GM23338 (cell line): Measurements from ENCODE around the gene GTSF1L. TPM values are rescaled to one million over a fixed set of nuclear protein-coding genes. Genes with fewer than 3 reads are reported as not detected.

Experiments used
- CREB1 ChIP-seq: fragments of 250-450 bp; sonication (Bioruptor Pico); IDR thresholded peaks from 2 replicates; pipeline ENCODE4 v1.5.0; 2020; ENCODE audit warnings: low read depth, mild to moderate bottlenecking, moderate library complexity
- ETS1 ChIP-seq: IDR thresholded peaks from 2 replicates; pipeline ENCODE4 v1.6.1; 2016; ENCODE audit warnings: antibody characterized with exemption
- EZH2 ChIP-seq: fragments of 200-600 bp; sonication (generic); IDR thresholded peaks from one replicate; pipeline ENCODE4 v1.8.0; 2017; ENCODE audit warnings: antibody characterized with exemption, mild to moderate bottlenecking, low read depth; ENCODE audit not compliant: unreplicated experiment
- JUNB ChIP-seq: IDR thresholded peaks from one replicate; pipeline ENCODE4 v1.6.1; 2016; ENCODE audit warnings: antibody characterized with exemption; ENCODE audit not compliant: unreplicated experiment
- POLR2AphosphoS5 ChIP-seq: IDR thresholded peaks from 2 replicates; pipeline ENCODE4 v1.6.1; 2016; ENCODE audit warnings: antibody characterized with exemption, low read depth
- REST ChIP-seq: IDR thresholded peaks from one replicate; pipeline ENCODE4 v1.6.1; 2018; ENCODE audit warnings: antibody characterized with exemption; ENCODE audit not compliant: unreplicated experiment
- STAT1 ChIP-seq: IDR thresholded peaks from one replicate; pipeline ENCODE4 v1.6.1; 2016; ENCODE audit warnings: antibody characterized with exemption; ENCODE audit not compliant: unreplicated experiment
- ZNF331 ChIP-seq: fragments of 250-450 bp; sonication (Bioruptor Pico); IDR thresholded peaks from 2 replicates; pipeline ENCODE4 v1.5.0; 2020; ENCODE audit warnings: low read depth, mild to moderate bottlenecking, moderate library complexity
- ZNF462 ChIP-seq: fragments of 250-450 bp; sonication (Bioruptor Pico); IDR thresholded peaks from 2 replicates; pipeline ENCODE4 v1.5.0; 2020; ENCODE audit warnings: mild to moderate bottlenecking, moderate library complexity
- polyA plus RNA-seq: library from polyadenylated mRNA; unstranded; fragments of >200 nt; fragmentation: Nextera tagmentation; extraction: Ambion mirVana; gene quantifications from 2 replicates; pipeline ENCODE4 v1.2.1, GENCODE V29; 2016
- total RNA-seq: library from RNA; depleted of rRNA; stranded (reverse); fragments of >200 nt; shearing (Covaris generic); gene quantifications from 2 replicates; pipeline ENCODE4 v1.2.3, GENCODE V29; 2014

The GTSF1L gene
- total and polyA plus RNA-seq, 2 experiments from 2014 or later, result not detected

- TF ChIP-seq ZNF462 (CRISPR knock-in tag), result no peak
- no peak for TF ChIP-seq REST
- TF ChIP-seq STAT1, result no peak
- TF ChIP-seq ETS1, result no peak
- TF ChIP-seq ZNF331 (CRISPR knock-in tag), result no peak
- TF ChIP-seq POLR2AphosphoS5, result no peak
- no peak for TF ChIP-seq JUNB
- TF ChIP-seq EZH2, result no peak
- TF ChIP-seq CREB1, result no peak
Observed at GRCh38 chr20:43727980-43728590, 1.3 kb upstream of the GTSF1L start (continued).
